Measurements from ENCODE around the gene GREM2. TPM values are rescaled to one million over a fixed set of nuclear protein-coding genes. Genes with fewer than 3 reads are reported as not detected.

Gene GREM2
- total and polyA plus RNA-seq, 2 donors (not counting 3 experiments of a cell fraction or from before 2014, with no cell fraction given), result not detected

GRCh38 chr1:240467895-240468294 is 144.1 kb downstream of the GREM2 start:
- POLR2A ChIA-PET, result no interaction called here
- dilution Hi-C loops (cut with MboI; ENCODE audit: extremely low pct_ligation_motif_present, low sequenced_read_pairs), result no loop called here
- peaks cover 2% of the 10 kb centered on the region for H3K9me3 ChIP-seq (replicated peaks; ENCODE audit: control insufficient read depth, insufficient read depth, low read length)

DNA sequence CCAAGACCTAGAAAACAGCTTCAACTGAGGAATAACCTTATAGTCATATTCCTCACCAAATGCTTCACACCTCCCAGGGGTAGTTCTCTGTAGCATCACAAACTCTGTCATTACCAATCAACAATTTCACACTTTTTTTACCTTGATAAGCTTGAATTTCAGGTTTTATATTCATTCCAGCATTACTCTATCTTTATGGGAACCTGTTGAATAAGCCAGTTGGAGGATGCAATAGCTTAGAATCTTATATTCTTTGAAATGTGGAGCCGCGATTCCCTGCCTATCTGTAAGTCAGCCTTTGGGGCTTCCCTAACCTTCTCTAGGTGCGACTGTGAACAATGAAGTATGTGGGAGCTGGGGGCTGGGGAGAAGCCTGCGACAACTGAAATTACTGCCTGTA is 145.4 kb downstream of the GREM2 start:
- H3K36me3 ChIP-seq (ENCODE audit: control insufficient read depth in 2 of 2, extremely low read depth in 1 of 2, insufficient read depth in 2 of 2, low read length in 2 of 2), result no peaks in the 10 kb centered on the region
- no peak overlapping the region for H2AFZ ChIP-seq (ENCODE audit: low read depth, low read length)
- no peaks in the 10 kb centered on the region for H3K9me1 ChIP-seq (replicated peaks; ENCODE audit: control insufficient read depth, extremely low read depth, insufficient read depth, low read length)
- no peaks in the 10 kb centered on the region for H3K27me3 ChIP-seq (ENCODE audit: control insufficient read depth in 2 of 2, insufficient read depth in 2 of 2, low read length in 2 of 2)
- H3K4me2 ChIP-seq (ENCODE audit: insufficient read depth, low read length), result no peak overlapping the region
- POLR2A ChIA-PET, result no interaction called here
- DNase-seq (ENCODE audit: low read depth, low spot score) (no peak), FAIRE-seq (no peak)
- no TSS peak for BruUV-seq (replicated peaks)
- no peaks in the 10 kb centered on the region for H4K20me1 ChIP-seq (replicated peaks; ENCODE audit: control insufficient read depth, extremely low read depth, insufficient read depth, low read length)
- H3K9ac ChIP-seq (replicated peaks; ENCODE audit: extremely low read depth, insufficient read depth, low read length), result no peak overlapping the region
- H3K4me1 ChIP-seq (ENCODE audit: control insufficient read depth, extremely low read depth, insufficient read depth, low read length), result no peaks in the 10 kb centered on the region
- no peak overlapping the region for H3K27ac ChIP-seq (ENCODE audit: insufficient read depth, low read depth, low read length)
- H3K4me3 ChIP-seq (replicated peaks in 1 of 3; ENCODE audit: insufficient read depth in 1 of 3, low read depth in 1 of 3, low read length in 3 of 3), result no peak overlapping the region
- no peaks in the 10 kb centered on the region for H3K79me2 ChIP-seq (ENCODE audit: control insufficient read depth, insufficient read depth, low read length)
- dilution Hi-C loops (cut with MboI; ENCODE audit: extremely low pct_ligation_motif_present, low sequenced_read_pairs) (no loop called here), intact Hi-C loops (cut with micrococcal nuclease) (no loop called here)
- CTCF ChIA-PET, result no interaction called here
- TF ChIP-seq EZH2 (IDR thresholded peaks at IDR 0.05; ENCODE audit: borderline replicate concordance, low read depth, low read length, severe bottlenecking) (no peak), GATA2 (IDR thresholded peaks at IDR 0.05; ENCODE audit: insufficient read depth, insufficient read length, low read depth, low read length) (no peak), CTCF (IDR thresholded peaks at IDR 0.05; ENCODE audit: extremely low read depth in 1 of 2, insufficient read depth in 1 of 2, low read depth in 1 of 2, low read length in 2 of 2) (no peak), POLR2A (IDR thresholded peaks at IDR 0.05; ENCODE audit: low read depth, low read length) (no peak), FOS (IDR thresholded peaks at IDR 0.05; ENCODE audit: borderline replicate concordance, insufficient read depth, low read length) (no peak)
- TF ChIP-seq, protein P1, sequence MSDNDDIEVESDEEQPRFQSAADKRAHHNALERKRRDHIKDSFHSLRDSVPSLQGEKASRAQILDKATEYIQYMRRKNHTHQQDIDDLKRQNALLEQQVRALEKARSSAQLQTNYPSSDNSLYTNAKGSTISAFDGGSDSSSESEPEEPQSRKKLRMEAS (IDR thresholded peaks at IDR 0.05; ENCODE audit: insufficient read depth, insufficient read length), result no peak
- H3K9me3 ChIP-seq (replicated peaks; ENCODE audit: control insufficient read depth, insufficient read depth, low read length), result peaks cover 2% of the 10 kb centered on the region

More at GRCh38 chr1:240467895-240468294, 144.1 kb downstream of the GREM2 start:
- no peak overlapping the region for H3K27ac ChIP-seq (ENCODE audit: insufficient read depth, low read depth, low read length)
- H3K36me3 ChIP-seq (ENCODE audit: control insufficient read depth in 2 of 2, extremely low read depth in 1 of 2, insufficient read depth in 2 of 2, low read length in 2 of 2), result no peaks in the 10 kb centered on the region
- H3K9me1 ChIP-seq (replicated peaks; ENCODE audit: control insufficient read depth, extremely low read depth, insufficient read depth, low read length), result no peaks in the 10 kb centered on the region
- intact Hi-C loops (cut with micrococcal nuclease), result no loop called here
- no peak overlapping the region for H3K9ac ChIP-seq (replicated peaks; ENCODE audit: extremely low read depth, insufficient read depth, low read length)
- no peaks in the 10 kb centered on the region for H4K20me1 ChIP-seq (replicated peaks; ENCODE audit: control insufficient read depth, extremely low read depth, insufficient read depth, low read length)
- FAIRE-seq, result no peak
- no peaks in the 10 kb centered on the region for H3K27me3 ChIP-seq (ENCODE audit: control insufficient read depth in 2 of 2, insufficient read depth in 2 of 2, low read length in 2 of 2)
- TF ChIP-seq POLR2AphosphoS5 (IDR thresholded peaks at IDR 0.05; ENCODE audit: insufficient read depth, low read depth, low read length), result no peak
- TF ChIP-seq EZH2 (IDR thresholded peaks at IDR 0.05; ENCODE audit: borderline replicate concordance, low read depth, low read length, severe bottlenecking), result no peak
- TF ChIP-seq, protein P1 (IDR thresholded peaks at IDR 0.05; ENCODE audit: insufficient read depth, insufficient read length), result no peak
- no peaks in the 10 kb centered on the region for H3K79me2 ChIP-seq (ENCODE audit: control insufficient read depth, insufficient read depth, low read length)
- BruUV-seq (replicated peaks), result no TSS peak
- no peak for DNase-seq (ENCODE audit: low read depth, low spot score)
- CTCF ChIA-PET, result no interaction called here
- H3K4me3 ChIP-seq (replicated peaks in 1 of 3; ENCODE audit: insufficient read depth in 1 of 3, low read depth in 1 of 3, low read length in 3 of 3), result no peak overlapping the region
- H3K4me2 ChIP-seq (ENCODE audit: insufficient read depth, low read length), result no peak overlapping the region
- no peaks in the 10 kb centered on the region for H3K4me1 ChIP-seq (ENCODE audit: control insufficient read depth, extremely low read depth, insufficient read depth, low read length)
- no peak overlapping the region for H2AFZ ChIP-seq (ENCODE audit: low read depth, low read length)
